Measurements from ENCODE around the gene CD2BP2. TPM values are rescaled to one million over a fixed set of nuclear protein-coding genes. Genes with fewer than 3 reads are reported as not detected.

Gene CD2BP2
- polyA plus RNA-seq, 1 of the 3 experiments (the other 2 are of a cell fraction): 80.8 TPM

- Histone ChIP-seq H3K9me3 (no peaks in the 10 kb centered on the region), H3K79me2 (ENCODE audit: insufficient read depth) (peaks cover 6% of the 10 kb centered on the region; the same call in 1 of the 2 replicates), H3F3A (replicated peaks; ENCODE audit: insufficient read depth) (peaks cover 16% of the 10 kb centered on the region), H3K9ac (no peak overlapping the region), H4K20me1 (ENCODE audit: insufficient read depth) (peaks cover 19% of the 10 kb centered on the region), H3K9me2 (no peaks in the 10 kb centered on the region), H3K4me2 (no peak overlapping the region), H3K27ac (ENCODE audit: low read depth in 2 of 2, low read length in 1 of 2) (no peak overlapping the region), H3K4me1 (ENCODE audit: control insufficient read depth in 1 of 2, insufficient read depth in 2 of 2, low read depth in 1 of 2, low read length in 1 of 2) (peaks cover 6 to 14% of the 10 kb centered on the region in 2 experiments; a peak in 2 of 4 replicates), H2AFZ (ENCODE audit: low read depth) (no peak overlapping the region), H3K4me3 (ENCODE audit: low read depth in 2 of 2, low read length in 1 of 2) (no peak overlapping the region), H3K27me3 (ENCODE audit: insufficient read depth) (no peaks in the 10 kb centered on the region), H3K36me3 (replicated peaks in 1 of 2; ENCODE audit: control insufficient read depth in 1 of 2, insufficient read depth in 2 of 2, low read length in 1 of 2) (peaks cover 15 to 29% of the 10 kb centered on the region in 2 experiments)
- CTCF ChIA-PET: no interaction called here
- POLR2A ChIA-PET: no interaction called here
- no peak for DNase-seq
- TF ChIP-seq MAX (IDR thresholded peaks at IDR 0.05; ENCODE audit: low read depth) (no peak), TAF1 (IDR thresholded peaks at IDR 0.05; ENCODE audit: borderline replicate concordance, low read depth, low read length) (no peak), SIN3A (IDR thresholded peaks at IDR 0.05; ENCODE audit: borderline replicate concordance, low read depth, low read length) (no peak), FOSL2 (IDR thresholded peaks at IDR 0.05; ENCODE audit: borderline replicate concordance, low read depth) (no peak), YY1 (IDR thresholded peaks at IDR 0.05; ENCODE audit: low read depth) (no peak), USF2 (IDR thresholded peaks at IDR 0.05; ENCODE audit: borderline replicate concordance, low read depth, low read length) (no peak), RAD21 (IDR thresholded peaks at IDR 0.05; ENCODE audit: low read length) (no peak), IRF3 (IDR thresholded peaks at IDR 0.05; ENCODE audit: low read depth, low read length) (no peak), GABPA (IDR thresholded peaks at IDR 0.05; ENCODE audit: low read depth) (no peak), EP300 (IDR thresholded peaks at IDR 0.05; ENCODE audit: borderline replicate concordance in 1 of 2, low read depth in 1 of 2, low read length in 1 of 2) (no peak), CTCF (IDR thresholded peaks at IDR 0.05) (no peak), RXRA (IDR thresholded peaks at IDR 0.05; ENCODE audit: borderline replicate concordance, low read depth) (no peak), NRF1 (IDR thresholded peaks at IDR 0.05; ENCODE audit: low read depth, low read length) (no peak), NFIC (IDR thresholded peaks at IDR 0.05; ENCODE audit: borderline replicate concordance) (no peak), MEF2A (IDR thresholded peaks at IDR 0.05; ENCODE audit: borderline replicate concordance, low read depth) (no peak), FOXJ3 (CRISPR knock-in tag; IDR thresholded peaks at IDR 0.05) (no peak)
- TF ChIP-seq, protein P1, sequence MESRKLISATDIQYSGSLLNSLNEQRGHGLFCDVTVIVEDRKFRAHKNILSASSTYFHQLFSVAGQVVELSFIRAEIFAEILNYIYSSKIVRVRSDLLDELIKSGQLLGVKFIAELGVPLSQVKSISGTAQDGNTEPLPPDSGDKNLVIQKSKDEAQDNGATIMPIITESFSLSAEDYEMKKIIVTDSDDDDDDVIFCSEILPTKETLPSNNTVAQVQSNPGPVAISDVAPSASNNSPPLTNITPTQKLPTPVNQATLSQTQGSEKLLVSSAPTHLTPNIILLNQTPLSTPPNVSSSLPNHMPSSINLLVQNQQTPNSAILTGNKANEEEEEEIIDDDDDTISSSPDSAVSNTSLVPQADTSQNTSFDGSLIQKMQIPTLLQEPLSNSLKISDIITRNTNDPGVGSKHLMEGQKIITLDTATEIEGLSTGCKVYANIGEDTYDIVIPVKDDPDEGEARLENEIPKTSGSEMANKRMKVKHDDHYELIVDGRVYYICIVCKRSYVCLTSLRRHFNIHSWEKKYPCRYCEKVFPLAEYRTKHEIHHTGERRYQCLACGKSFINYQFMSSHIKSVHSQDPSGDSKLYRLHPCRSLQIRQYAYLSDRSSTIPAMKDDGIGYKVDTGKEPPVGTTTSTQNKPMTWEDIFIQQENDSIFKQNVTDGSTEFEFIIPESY (IDR thresholded peaks at IDR 0.05; ENCODE audit: borderline replicate concordance, low read depth): no peak
- WGBS (ENCODE audit: low lambda C conversion rate): 91% methylated on average over 8 of the region's 8 CpGs
These were observed 7.0 kb downstream of the CD2BP2 start for GRCh38 chr16:30348113-30348512.

Measured in SK-N-SH (cell line).